HEK293T (cell line): ENCODE results near the gene GJC1.

Experiments used
- ARNT ChIP-seq: fragments of 450-650 bp; IDR thresholded peaks from 2 replicates; pipeline ENCODE4 v1.6.1; 2017; ENCODE audit warnings: mild to moderate bottlenecking
- BHLHE40 ChIP-seq: fragments of 450-650 bp; IDR thresholded peaks from 2 replicates; pipeline ENCODE4 v1.6.1; 2016; ENCODE audit warnings: mild to moderate bottlenecking, moderate library complexity, borderline replicate concordance
- ELF4 ChIP-seq: fragments of 450-650 bp; IDR thresholded peaks from 2 replicates; pipeline ENCODE4 v1.6.1; 2017; ENCODE audit warnings: antibody characterized with exemption
- FOXA1 ChIP-seq: fragments of 450-650 bp; IDR thresholded peaks from 2 replicates; pipeline ENCODE4 v1.6.1; 2016; ENCODE audit warnings: mild to moderate bottlenecking
- FOXK2 ChIP-seq: fragments of 450-650 bp; IDR thresholded peaks from 2 replicates; pipeline ENCODE4 v1.6.1; 2016; ENCODE audit warnings: mild to moderate bottlenecking
- HDGF ChIP-seq: fragments of 450-650 bp; IDR thresholded peaks from 2 replicates; pipeline ENCODE4 v1.6.1; 2017; ENCODE audit warnings: antibody characterized with exemption, borderline replicate concordance
- L3MBTL2 ChIP-seq: fragments of 450-650 bp; conservative IDR thresholded peaks from 2 replicates; pipeline ENCODE4 v1.6.1; 2016; ENCODE audit warnings: mild to moderate bottlenecking
- NFRKB ChIP-seq: fragments of 450-650 bp; IDR thresholded peaks from 2 replicates; pipeline ENCODE4 v1.6.1; 2016; ENCODE audit warnings: mild to moderate bottlenecking, moderate library complexity
- PKNOX1 ChIP-seq: fragments of 450-650 bp; IDR thresholded peaks from 2 replicates; pipeline ENCODE4 v1.6.1; 2016
- SP1 ChIP-seq: fragments of 450-650 bp; IDR thresholded peaks from 2 replicates; pipeline ENCODE4 v1.6.1; 2017
- SUZ12 ChIP-seq: fragments of 450-650 bp; IDR thresholded peaks from 2 replicates; pipeline ENCODE4 v1.6.1; 2016; ENCODE audit warnings: mild to moderate bottlenecking
- TARDBP ChIP-seq: fragments of 450-650 bp; IDR thresholded peaks from 2 replicates; pipeline ENCODE4 v1.6.1; 2016
- ZNF384 ChIP-seq: fragments of 450-650 bp; IDR thresholded peaks from 2 replicates; pipeline ENCODE4 v1.6.1; 2016

- no peak for TF ChIP-seq SP1
- no peak for TF ChIP-seq HDGF
- no peak for TF ChIP-seq SUZ12
- no peak for TF ChIP-seq ARNT
- TF ChIP-seq FOXK2 = no peak
- no peak for TF ChIP-seq ELF4
- no peak for TF ChIP-seq BHLHE40
- no peak for TF ChIP-seq TARDBP
- no peak for TF ChIP-seq NFRKB
- TF ChIP-seq PKNOX1 = no peak
- TF ChIP-seq ZNF384 = no peak
- no peak for TF ChIP-seq FOXA1
- TF ChIP-seq L3MBTL2 = no peak
These were observed 34.7 kb upstream of the GJC1 start for GRCh38 chr17:44864831-44865230.
